Right lobe of liver (tissue), 6 donors: ENCODE data around the gene KLRG1. TPM values are rescaled to one million over a fixed set of nuclear protein-coding genes. Genes with fewer than 3 reads are reported as not detected.

ENCODE experiments used
- ATAC-seq, 4 donors: fragments of 200-7000 bp; cut with Tn5 transposase; one replicate each; pipeline ENCODE4 v1.9.1; 2020; ENCODE audit warnings: mild to moderate bottlenecking in 4 of 4, moderate library complexity in 4 of 4
- DNase-seq, 3 donors: peaks; one replicate each; pipeline ENCODE4 v3.0.0-alpha.2; 2020
- H3K27ac ChIP-seq, 3 donors: fragments of 200-600 bp; one replicate each; pipeline ENCODE4 v1.8.0; 2022
- H3K27me3 ChIP-seq, 2 donors: fragments of 200-600 bp; one replicate each; pipeline ENCODE4 v1.8.0; 2022
- H3K36me3 ChIP-seq, 4 donors: fragments of 200-600 bp; sonication (generic) in 1 of 4; one replicate each; pipeline versions ENCODE4 v1.5.1 to v1.8.0; 2017 to 2022; ENCODE audit warnings: control low read depth in 1 of 4
- H3K4me1 ChIP-seq, 4 donors: fragments of 200-600 bp; sonication (generic) in 1 of 4; one replicate each; pipeline versions ENCODE4 v1.5.1 to v1.8.0; 2017 to 2022; ENCODE audit warnings: control low read depth in 1 of 4
- H3K4me3 ChIP-seq, 3 donors: fragments of 200-600 bp; one replicate each; pipeline ENCODE4 v1.8.0; 2022
- H3K9me3 ChIP-seq, 4 donors: fragments of 200-600 bp; sonication (generic) in 1 of 4; one replicate each; pipeline versions ENCODE4 v1.5.1 to v1.8.0; 2017 to 2022; ENCODE audit warnings: control low read depth in 1 of 4
- POLR2A ChIP-seq: fragments of 450-650 bp; IDR thresholded peaks from one replicate; pipeline ENCODE4 v1.6.1; 2017; ENCODE audit warnings: antibody characterized with exemption, mild to moderate bottlenecking
- WGBS: methylation state at CpG from one replicate; pipeline ENCODE4 v1.1.6; 2018; ENCODE audit warnings: low coverage, low lambda C conversion rate; ENCODE audit not compliant: insufficient coverage; ENCODE audit errors: missing lambda C conversion rate; 5-methylcytosine and 5-hydroxymethylcytosine counted together
- intact Hi-C, 2 donors: fragments of 100-400 bp; cut with DNase I; formaldehyde crosslinking; loops; one replicate each; pipeline versions ENCODE4 v1.11.2 to v1.14.1; 2022
- total RNA-seq, 6 experiments: library from RNA; depleted of rRNA in 2 of 6; stranded (reverse); fragments of >200 nt in 2 of 6; fragmentation: NEBNext Ultra II Directional in 3 of 6; extraction: Animal tissue kit (Norgen Biotek cat#: 25700) in 3 of 6; gene quantifications; one replicate each; pipeline versions ENCODE4 v1.1.0 to v1.2.4, GENCODE V29; 2016 to 2023
- TF ChIP-seq, protein P1 (sequence below), 4 donors: fragments of 200-600 bp in 3 of 4; fragments of 450-650 bp in 1 of 4; IDR thresholded peaks; one replicate each; pipeline versions ENCODE4 v1.5.1 to v1.8.0; 2016 to 2022; ENCODE audit warnings: antibody characterized with exemption in 4 of 4, mild to moderate bottlenecking in 2 of 4
- donor health status: DM: no; HTN: yes; CAD: no.
- donor health status: DM: no; HTN: no; CAD: no.
- donor health status: DM: no; HTN: no; CAD: no.
- donor health status: DM: no; HTN: yes; CAD: no.
- donor health status: DM: no; HTN: yes; CAD: no.

Gene KLRG1
- total RNA-seq, 6 experiments from 2014 or later = 1.3 to 2.7 (median 1.6) TPM

DNA sequence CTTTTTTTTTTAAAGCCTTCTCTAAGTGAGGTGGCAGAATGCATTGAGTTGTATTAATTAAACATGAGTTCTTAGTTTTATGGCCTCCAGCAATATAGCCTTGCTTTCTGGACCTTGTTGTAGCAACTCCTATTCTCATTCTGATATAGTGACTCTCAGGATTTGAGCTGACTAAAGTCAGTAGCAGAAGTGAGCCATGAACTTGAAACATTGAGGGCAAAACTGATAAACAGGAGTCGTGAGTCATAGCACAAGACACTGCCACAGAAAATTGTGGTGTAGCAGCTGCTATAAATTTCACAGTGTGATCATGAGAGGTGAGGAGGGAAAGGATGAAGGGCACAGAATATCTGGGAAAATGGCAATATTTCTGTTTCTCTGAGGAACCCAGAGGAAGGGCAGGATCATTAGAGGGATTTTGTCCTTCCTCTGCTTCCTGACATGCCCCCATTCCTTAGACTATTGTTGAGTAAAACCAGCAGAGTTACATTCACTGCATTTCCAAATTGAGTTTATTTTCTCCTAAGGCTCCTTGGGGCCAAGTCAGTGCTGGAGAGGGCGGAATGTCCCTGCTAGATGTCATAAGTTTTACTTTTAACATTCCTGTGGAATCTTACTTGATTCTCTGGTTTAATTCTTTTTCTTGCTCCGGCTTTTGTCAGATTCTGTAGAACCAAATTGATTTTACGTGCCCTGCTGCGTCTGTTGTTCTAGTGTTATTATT lies 7.5 kb downstream of the KLRG1 start:
- 80% methylated on average over 5 of the region's 5 CpGs for WGBS
- TF ChIP-seq, protein P1, sequence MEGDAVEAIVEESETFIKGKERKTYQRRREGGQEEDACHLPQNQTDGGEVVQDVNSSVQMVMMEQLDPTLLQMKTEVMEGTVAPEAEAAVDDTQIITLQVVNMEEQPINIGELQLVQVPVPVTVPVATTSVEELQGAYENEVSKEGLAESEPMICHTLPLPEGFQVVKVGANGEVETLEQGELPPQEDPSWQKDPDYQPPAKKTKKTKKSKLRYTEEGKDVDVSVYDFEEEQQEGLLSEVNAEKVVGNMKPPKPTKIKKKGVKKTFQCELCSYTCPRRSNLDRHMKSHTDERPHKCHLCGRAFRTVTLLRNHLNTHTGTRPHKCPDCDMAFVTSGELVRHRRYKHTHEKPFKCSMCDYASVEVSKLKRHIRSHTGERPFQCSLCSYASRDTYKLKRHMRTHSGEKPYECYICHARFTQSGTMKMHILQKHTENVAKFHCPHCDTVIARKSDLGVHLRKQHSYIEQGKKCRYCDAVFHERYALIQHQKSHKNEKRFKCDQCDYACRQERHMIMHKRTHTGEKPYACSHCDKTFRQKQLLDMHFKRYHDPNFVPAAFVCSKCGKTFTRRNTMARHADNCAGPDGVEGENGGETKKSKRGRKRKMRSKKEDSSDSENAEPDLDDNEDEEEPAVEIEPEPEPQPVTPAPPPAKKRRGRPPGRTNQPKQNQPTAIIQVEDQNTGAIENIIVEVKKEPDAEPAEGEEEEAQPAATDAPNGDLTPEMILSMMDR (IDR thresholded peaks at IDR 0.05) = no peak
- no peak for TF ChIP-seq POLR2A
- Histone ChIP-seq H3K36me3 (no peaks in the 10 kb centered on the region), H3K27ac (no peak overlapping the region), H3K4me1 (no peaks in the 10 kb centered on the region), H3K4me3 (no peak overlapping the region), H3K9me3 (no peaks in the 10 kb centered on the region), H3K27me3 (no peaks in the 10 kb centered on the region)
- intact Hi-C loops = no loop called here
- DNase-seq = no peak
- ATAC-seq = peak in 3 of 4 donors; percentile 56 to 75 (median 73)

DNA sequence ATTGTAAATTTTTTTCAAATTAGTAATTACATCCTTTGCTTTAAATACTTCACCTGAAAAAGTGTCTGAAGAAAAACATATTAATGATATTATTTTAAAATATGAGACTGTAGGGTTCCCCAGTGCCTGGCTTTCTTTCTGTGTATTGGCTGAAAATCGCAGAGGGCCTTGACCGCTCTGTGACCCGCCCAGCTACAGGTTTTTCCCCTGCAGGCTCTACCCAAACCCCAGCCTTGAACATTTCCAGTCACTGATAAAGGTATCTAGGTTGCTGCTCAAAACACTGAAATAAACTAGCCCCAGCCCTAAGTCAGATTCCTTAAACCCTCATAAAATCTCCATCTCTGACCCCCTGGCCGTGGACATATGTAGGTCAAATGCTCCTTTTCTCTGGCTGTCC lies 11.9 kb downstream of the KLRG1 start:
- no peak overlapping the region for H3K4me3 ChIP-seq
- WGBS = 80% methylated on average over 4 of the region's 4 CpGs
- H3K4me1 ChIP-seq = no peaks in the 10 kb centered on the region
- H3K9me3 ChIP-seq = no peaks in the 10 kb centered on the region
- H3K27me3 ChIP-seq = no peaks in the 10 kb centered on the region
- H3K27ac ChIP-seq = no peak overlapping the region
- DNase-seq (no peak), ATAC-seq (no peak)
- H3K36me3 ChIP-seq = no peaks in the 10 kb centered on the region
- intact Hi-C loops = no loop called here
- TF ChIP-seq, protein P1 (IDR thresholded peaks at IDR 0.05) = no peak
- no peak for TF ChIP-seq POLR2A

DNA sequence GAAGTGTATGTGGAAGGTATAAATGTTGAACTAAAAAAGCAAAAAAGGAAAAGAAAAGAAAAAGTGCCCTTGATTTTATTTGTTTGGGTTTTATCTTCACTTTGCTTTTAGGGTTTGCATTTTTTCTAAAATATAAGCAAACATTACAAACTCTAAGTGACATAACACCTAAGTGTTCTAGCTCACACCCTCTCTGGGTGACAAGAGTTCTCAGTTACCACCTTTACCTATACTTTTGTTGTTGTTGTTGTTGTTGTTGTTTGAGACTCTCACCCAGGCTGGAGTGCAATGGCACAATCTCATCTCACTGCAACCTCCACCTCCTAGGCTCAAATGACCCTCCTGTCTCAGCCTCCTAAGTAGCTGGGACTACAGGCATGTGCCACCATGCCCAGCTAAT lies 13.0 kb downstream of the KLRG1 start:
- Histone ChIP-seq H3K27me3 (no peaks in the 10 kb centered on the region), H3K4me3 (no peak overlapping the region), H3K9me3 (no peaks in the 10 kb centered on the region), H3K27ac (no peak overlapping the region), H3K4me1 (no peaks in the 10 kb centered on the region), H3K36me3 (no peaks in the 10 kb centered on the region)
- no peak for ATAC-seq
- no peak for DNase-seq
- intact Hi-C loops = no loop called here
- no peak for TF ChIP-seq POLR2A
- TF ChIP-seq, protein P1 (IDR thresholded peaks at IDR 0.05) = no peak

DNA sequence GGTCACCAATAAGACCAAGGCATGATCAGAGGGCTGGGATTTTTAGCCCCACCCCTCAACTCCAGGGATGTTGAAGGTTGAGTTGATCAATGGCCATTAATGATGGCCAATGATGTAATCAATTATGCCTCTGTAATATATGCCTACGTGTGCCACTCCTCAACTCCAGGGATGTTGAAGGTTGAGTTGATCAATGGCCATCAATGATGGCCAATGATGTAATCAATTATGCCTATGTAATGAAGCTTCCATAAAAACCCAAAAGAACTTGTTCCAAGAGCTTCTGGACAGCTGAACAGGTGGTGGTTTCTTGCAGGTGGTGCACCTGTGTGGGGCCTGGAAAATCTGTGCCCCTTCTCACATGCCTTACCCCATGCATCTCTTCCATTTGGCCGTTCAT lies 33.2 kb downstream of the KLRG1 start:
- Histone ChIP-seq H3K27ac (no peak overlapping the region), H3K27me3 (no peaks in the 10 kb centered on the region), H3K4me1 (no peaks in the 10 kb centered on the region), H3K4me3 (no peak overlapping the region), H3K9me3 (no peaks in the 10 kb centered on the region), H3K36me3 (no peaks in the 10 kb centered on the region)
- TF ChIP-seq, protein P1 (IDR thresholded peaks at IDR 0.05) = no peak
- TF ChIP-seq POLR2A = no peak
- WGBS = 56% methylated on average over 1 of the region's 2 CpGs
- no peak for DNase-seq
- intact Hi-C loops = no loop called here
- no peak for ATAC-seq

DNA sequence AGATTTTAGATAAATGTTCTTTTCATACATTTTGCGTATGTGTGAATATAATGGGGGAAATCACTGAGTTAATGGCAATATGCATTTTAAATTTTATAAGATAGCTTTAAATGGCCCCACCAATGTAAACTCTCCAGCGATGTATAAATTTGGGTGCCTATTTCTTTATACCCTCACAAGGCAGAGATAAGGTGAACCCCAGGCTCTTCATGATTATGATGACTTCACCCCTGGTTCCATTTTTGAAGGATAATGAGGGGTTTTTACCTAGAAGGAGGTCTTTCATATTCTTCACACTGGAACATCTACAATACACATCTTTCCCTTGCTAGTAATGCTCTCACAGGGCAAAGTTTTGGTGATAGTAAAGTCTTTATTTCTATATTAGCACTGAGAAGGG lies 35.2 kb downstream of the KLRG1 start:
- Histone ChIP-seq H3K9me3 (no peaks in the 10 kb centered on the region), H3K27ac (no peak overlapping the region), H3K4me3 (no peak overlapping the region), H3K36me3 (no peaks in the 10 kb centered on the region), H3K27me3 (no peaks in the 10 kb centered on the region), H3K4me1 (no peaks in the 10 kb centered on the region)
- 74% methylated on average over 2 of the region's 2 CpGs for WGBS
- intact Hi-C loops = no loop called here
- DNase-seq (no peak), ATAC-seq (no peak)
- TF ChIP-seq, protein P1 (IDR thresholded peaks at IDR 0.05) = no peak
